Prostate gland (tissue), 2 donors: Measurements from ENCODE around the gene ZNF385B. TPM values are rescaled to one million over a fixed set of nuclear protein-coding genes. Genes with fewer than 3 reads are reported as not detected.

ENCODE experiments used
- DNase-seq: peaks from one replicate; pipeline ENCODE4 v3.0.0-alpha.2; 2019; ENCODE audit warnings: low spot score
- H3K27ac ChIP-seq, 2 donors: fragments of 200-600 bp; sonication (generic); 2 replicates each; pipeline ENCODE4 v1.5.1; 2017 to 2019
- H3K27me3 ChIP-seq: fragments of 200-600 bp; sonication (generic); replicated peaks from 2 replicates; pipeline ENCODE4 v1.5.1; 2019; ENCODE audit not compliant: insufficient read depth
- H3K36me3 ChIP-seq, 2 donors: fragments of 200-600 bp; sonication (generic); 1 replicate in 1 of 2; 2 replicates in 1 of 2; pipeline versions ENCODE4 v1.5.1 to v1.8.1; 2017 to 2019
- H3K4me1 ChIP-seq: fragments of 200-600 bp; sonication (generic); replicated peaks from 2 replicates; pipeline ENCODE4 v1.5.1; 2019
- H3K4me3 ChIP-seq, 2 donors: fragments of 200-600 bp; sonication (generic); 2 replicates each; pipeline ENCODE4 v1.5.1; 2017 to 2019
- H3K9me3 ChIP-seq: fragments of 200-600 bp; sonication (generic); 2 replicates; pipeline ENCODE4 v1.5.1; 2017
- CTCF ChIP-seq, 4 experiments: fragments of 200-600 bp in 2 of 4; fragments of 450-650 bp in 2 of 4; sonication (generic) in 2 of 4; IDR thresholded peaks; 1 replicate in 3 of 4; 2 replicates in 1 of 4; pipeline ENCODE4 v1.5.1; 2016 to 2019; ENCODE audit warnings: antibody characterized with exemption in 4 of 4, mild to moderate bottlenecking in 2 of 4, moderate library complexity in 2 of 4
- POLR2A ChIP-seq: fragments of 450-650 bp; IDR thresholded peaks from one replicate; pipeline ENCODE4 v1.6.1; 2016; ENCODE audit warnings: antibody characterized with exemption, mild to moderate bottlenecking
- POLR2AphosphoS5 ChIP-seq: sonication (generic); formaldehyde crosslinking; IDR thresholded peaks from one replicate; pipeline ENCODE4 v1.6.1; 2017; ENCODE audit warnings: antibody characterized with exemption
- WGBS: methylation state at CpG from one replicate; pipeline ENCODE4 v1.1.5; 2018; 5-methylcytosine and 5-hydroxymethylcytosine counted together
- intact Hi-C: fragments of 100-400 bp; cut with DNase I; formaldehyde crosslinking; loops from one replicate; pipeline ENCODE4 v1.14.2; 2022
- total RNA-seq, 2 donors: library from RNA; depleted of rRNA; stranded (reverse); fragments of >200 nt; gene quantifications; one replicate each; pipeline ENCODE4 v1.1.0, GENCODE V29; 2016

Gene ZNF385B
- total RNA-seq, 2 donors from 2014 or later: 4.9 to 35.7 TPM

- H3K27me3 ChIP-seq: no peaks in the 10 kb centered on the region
- no peaks in the 10 kb centered on the region for H3K9me3 ChIP-seq
- H3K36me3 ChIP-seq: no peaks in the 10 kb centered on the region
- no peaks in the 10 kb centered on the region for H3K4me1 ChIP-seq
- H3K27ac ChIP-seq: no peak overlapping the region
- H3K4me3 ChIP-seq: no peak overlapping the region
- no peak for TF ChIP-seq CTCF (IDR thresholded peaks at IDR 0.05)
- TF ChIP-seq POLR2A: no peak
- TF ChIP-seq POLR2AphosphoS5: no peak
- intact Hi-C loops: no loop called here
- 63% methylated on average over 4 of the region's 4 CpGs for WGBS
- no peak for DNase-seq
Observed at GRCh38 chr2:179837408-179837807, 24.0 kb downstream of the ZNF385B start.

GRCh38 chr2:179830043-179830787 is 31.2 kb downstream of the ZNF385B start:
- DNase-seq: no peak
- Histone ChIP-seq H3K27me3 (no peaks in the 10 kb centered on the region), H3K36me3 (no peaks in the 10 kb centered on the region), H3K9me3 (no peaks in the 10 kb centered on the region), H3K4me3 (no peak overlapping the region), H3K27ac (no peak overlapping the region), H3K4me1 (no peaks in the 10 kb centered on the region)
- TF ChIP-seq CTCF (IDR thresholded peaks at IDR 0.05): no peak
- intact Hi-C loops: no loop called here
- 86% methylated on average over 3 of the region's 3 CpGs for WGBS

- intact Hi-C loops: no loop called here
- no peak for DNase-seq
- no peaks in the 10 kb centered on the region for H3K36me3 ChIP-seq
- TF ChIP-seq POLR2A: no peak
- TF ChIP-seq POLR2AphosphoS5: no peak
- no peak for TF ChIP-seq CTCF (IDR thresholded peaks at IDR 0.05)
- 87% methylated on average over 2 of the region's 2 CpGs for WGBS
- no peaks in the 10 kb centered on the region for H3K27me3 ChIP-seq
- H3K4me3 ChIP-seq: no peak overlapping the region
- no peaks in the 10 kb centered on the region for H3K4me1 ChIP-seq
- H3K27ac ChIP-seq: no peak overlapping the region
- H3K9me3 ChIP-seq: no peaks in the 10 kb centered on the region
Observed at GRCh38 chr2:179826297-179826696, 35.1 kb downstream of the ZNF385B start.

- intact Hi-C loops: no loop called here
- H3K9me3 ChIP-seq: no peaks in the 10 kb centered on the region
- H3K4me1 ChIP-seq: no peaks in the 10 kb centered on the region
- no peak overlapping the region for H3K27ac ChIP-seq
- no peak for DNase-seq
- no peaks in the 10 kb centered on the region for H3K36me3 ChIP-seq
- TF ChIP-seq CTCF (IDR thresholded peaks at IDR 0.05) (no peak), POLR2A (no peak), POLR2AphosphoS5 (no peak)
- H3K27me3 ChIP-seq: no peaks in the 10 kb centered on the region
- 93% methylated on average over 3 of the region's 3 CpGs for WGBS
- no peak overlapping the region for H3K4me3 ChIP-seq
Observed at GRCh38 chr2:179825494-179825893, 35.9 kb downstream of the ZNF385B start.

GRCh38 chr2:179824961-179825360 is 36.5 kb downstream of the ZNF385B start:
- Histone ChIP-seq H3K27ac (no peak overlapping the region), H3K4me1 (no peaks in the 10 kb centered on the region), H3K9me3 (no peaks in the 10 kb centered on the region), H3K27me3 (no peaks in the 10 kb centered on the region), H3K36me3 (no peaks in the 10 kb centered on the region), H3K4me3 (no peak overlapping the region)
- DNase-seq: no peak
- no peak for TF ChIP-seq CTCF (IDR thresholded peaks at IDR 0.05)
- no peak for TF ChIP-seq POLR2AphosphoS5
- intact Hi-C loops: no loop called here
- WGBS: 41% methylated on average over 1 of the region's 1 CpG
